ENCODE data around the gene CYCS. TPM values are rescaled to one million over a fixed set of nuclear protein-coding genes. Genes with fewer than 3 reads are reported as not detected.
"Not testable (repeated sequence)": the region's sequence is repeated elsewhere in the genome, so short reads cannot be mapped to it uniquely, and the experiment has no call there.

CYCS gene
- total RNA-seq, 3 donors from 2014 or later (not counting 1 experiment from before 2014, with no cell fraction given) = 124 to 197 (median 167) TPM

- H3K4me3 ChIP-seq (ENCODE audit: low read length); H3K4me1 Mint-ChIP-seq; intact Hi-C loops (cut with micrococcal nuclease); H3K4me3 Mint-ChIP-seq; H3K9me3 ChIP-seq (ENCODE audit: control insufficient read depth, insufficient read depth, low read length); H3K27me3 ChIP-seq (ENCODE audit: control insufficient read depth, insufficient read depth, low read length); H3K36me3 ChIP-seq (ENCODE audit: control insufficient read depth, insufficient read depth, low read length); H3K9me3 Mint-ChIP-seq; H3K27ac Mint-ChIP-seq; H3K4me1 ChIP-seq (ENCODE audit: control insufficient read depth, insufficient read depth, low read length); H3K27me3 Mint-ChIP-seq (ENCODE audit: low read depth in 2 of 2); H3K27ac ChIP-seq (ENCODE audit: low read length); H3K36me3 Mint-ChIP-seq: not testable (repeated sequence)
- 63% methylated on average over 9 of the region's 11 CpGs for WGBS (ENCODE audit: insufficient coverage)
- ATAC-seq (peak; percentile 46 to 64 (median 52)), DNase-seq (peak in 1 of 2 donors; percentile 79)
- peak; percentile 85 for TF ChIP-seq CTCF (IDR thresholded peaks at IDR 0.05)
Measured at GRCh38 chr7:25159983-25160596, 35.0 kb upstream of the CYCS start.

- no peak for TF ChIP-seq CTCF (IDR thresholded peaks at IDR 0.05)
- intact Hi-C loops (cut with micrococcal nuclease) = no loop called here
Measured at GRCh38 chr7:25158966-25159365, 33.9 kb upstream of the CYCS start.

GRCh38 chr7:25151773-25152172 lies 26.7 kb upstream of the CYCS start:
- Mint-ChIP-seq H3K9me3 (no peaks in the 10 kb centered on the region), H3K27me3 (ENCODE audit: low read depth in 2 of 2) (no peaks in the 10 kb centered on the region), H3K4me1 (no peaks in the 10 kb centered on the region), H3K4me3 (no peak overlapping the region), H3K27ac (no peak overlapping the region), H3K36me3 (peaks cover 7% of the 10 kb centered on the region)
- 96% methylated on average over 2 of the region's 2 CpGs for WGBS (ENCODE audit: insufficient coverage)
- H3K9me3 ChIP-seq (ENCODE audit: control insufficient read depth, insufficient read depth, low read length) = no peaks in the 10 kb centered on the region
- no peak overlapping the region for H3K4me3 ChIP-seq (ENCODE audit: low read length)
- ATAC-seq = no peak
- H3K4me1 ChIP-seq (ENCODE audit: control insufficient read depth, insufficient read depth, low read length) = no peaks in the 10 kb centered on the region
- peaks cover 25% of the 10 kb centered on the region for H3K36me3 ChIP-seq (ENCODE audit: control insufficient read depth, insufficient read depth, low read length)
- H3K27me3 ChIP-seq (ENCODE audit: control insufficient read depth, insufficient read depth, low read length) = no peaks in the 10 kb centered on the region
- intact Hi-C loops (cut with micrococcal nuclease) = no loop called here
- DNase-seq = no peak
- no peak overlapping the region for H3K27ac ChIP-seq (ENCODE audit: low read length)
- TF ChIP-seq CTCF (IDR thresholded peaks at IDR 0.05) = no peak

More at GRCh38 chr7:25158966-25159365, 33.9 kb upstream of the CYCS start:
- DNase-seq (no peak), ATAC-seq (no peak)
- H3K4me3 ChIP-seq (ENCODE audit: low read length) = no peak overlapping the region
- no peaks in the 10 kb centered on the region for H3K9me3 ChIP-seq (ENCODE audit: control insufficient read depth, insufficient read depth, low read length)
- H3K4me1 ChIP-seq (ENCODE audit: control insufficient read depth, insufficient read depth, low read length) = no peaks in the 10 kb centered on the region
- H3K27ac Mint-ChIP-seq = no peak overlapping the region
- no peaks in the 10 kb centered on the region for H3K27me3 Mint-ChIP-seq (ENCODE audit: low read depth in 2 of 2)
- 93% methylated on average over 4 of the region's 4 CpGs for WGBS (ENCODE audit: insufficient coverage)
- H3K4me1 Mint-ChIP-seq = peaks cover 0 to 6% of the 10 kb centered on the region in 2 donors
- H3K27ac ChIP-seq (ENCODE audit: low read length) = no peak overlapping the region
- no peaks in the 10 kb centered on the region for H3K9me3 Mint-ChIP-seq
- H3K27me3 ChIP-seq (ENCODE audit: control insufficient read depth, insufficient read depth, low read length) = no peaks in the 10 kb centered on the region
- H3K36me3 Mint-ChIP-seq = no peaks in the 10 kb centered on the region
- no peak overlapping the region for H3K4me3 Mint-ChIP-seq
- peaks cover 15% of the 10 kb centered on the region for H3K36me3 ChIP-seq (ENCODE audit: control insufficient read depth, insufficient read depth, low read length)

- 82% methylated on average over 1 of the region's 1 CpG for whole genome bisulfite sequencing (ENCODE audit: insufficient coverage)
- Histone ChIP-seq H3K27ac (ENCODE audit: low read length) (no peak overlapping the region), H3K9me3 (ENCODE audit: control insufficient read depth, insufficient read depth, low read length) (no peaks in the 10 kb centered on the region), H3K4me1 (ENCODE audit: control insufficient read depth, insufficient read depth, low read length) (no peaks in the 10 kb centered on the region), H3K4me3 (ENCODE audit: low read length) (no peak overlapping the region), H3K36me3 (ENCODE audit: control insufficient read depth, insufficient read depth, low read length) (peaks cover 24% of the 10 kb centered on the region), H3K27me3 (ENCODE audit: control insufficient read depth, insufficient read depth, low read length) (no peaks in the 10 kb centered on the region)
- no peak for TF ChIP-seq CTCF (IDR thresholded peaks at IDR 0.05)
- H3K4me3 Mint-ChIP-seq = no peak overlapping the region
- H3K36me3 Mint-ChIP-seq = peaks cover 7% of the 10 kb centered on the region
- H3K27me3 Mint-ChIP-seq (ENCODE audit: low read depth in 2 of 2) = no peaks in the 10 kb centered on the region
- H3K4me1 Mint-ChIP-seq = no peaks in the 10 kb centered on the region
- no peaks in the 10 kb centered on the region for H3K9me3 Mint-ChIP-seq
- intact Hi-C loops (cut with micrococcal nuclease) = no loop called here
- DNase-seq (no peak), ATAC-seq (no peak)
- H3K27ac Mint-ChIP-seq = no peak overlapping the region
Measured at GRCh38 chr7:25149836-25150235, 24.8 kb upstream of the CYCS start.

Measured in natural killer cell (primary cell).